Ishikawa (cell line): Measurements from ENCODE around the gene NCOA1.

ENCODE experiments used
- CEBPB ChIP-seq: IDR thresholded peaks from 2 replicates; pipeline ENCODE4 v1.6.1; 2012
- EP300 ChIP-seq: IDR thresholded peaks from 2 replicates; pipeline ENCODE4 v1.6.1; 2012; ENCODE audit warnings: borderline replicate concordance
- NFIC ChIP-seq: IDR thresholded peaks from 2 replicates; pipeline ENCODE4 v1.6.1; 2012
- TAF1 ChIP-seq: IDR thresholded peaks from 2 replicates; pipeline ENCODE4 v1.6.1; 2012; ENCODE audit warnings: low read depth, mild to moderate bottlenecking
- TEAD4 ChIP-seq: IDR thresholded peaks from 2 replicates; pipeline ENCODE4 v1.6.1; 2012
- YY1 ChIP-seq: IDR thresholded peaks from 2 replicates; pipeline ENCODE4 v1.6.1; 2012; ENCODE audit warnings: low read depth
- TF ChIP-seq, protein P1 (sequence below): IDR thresholded peaks from 2 replicates; pipeline ENCODE4 v1.6.1; 2012; ENCODE audit warnings: low read depth, mild to moderate bottlenecking

DNA sequence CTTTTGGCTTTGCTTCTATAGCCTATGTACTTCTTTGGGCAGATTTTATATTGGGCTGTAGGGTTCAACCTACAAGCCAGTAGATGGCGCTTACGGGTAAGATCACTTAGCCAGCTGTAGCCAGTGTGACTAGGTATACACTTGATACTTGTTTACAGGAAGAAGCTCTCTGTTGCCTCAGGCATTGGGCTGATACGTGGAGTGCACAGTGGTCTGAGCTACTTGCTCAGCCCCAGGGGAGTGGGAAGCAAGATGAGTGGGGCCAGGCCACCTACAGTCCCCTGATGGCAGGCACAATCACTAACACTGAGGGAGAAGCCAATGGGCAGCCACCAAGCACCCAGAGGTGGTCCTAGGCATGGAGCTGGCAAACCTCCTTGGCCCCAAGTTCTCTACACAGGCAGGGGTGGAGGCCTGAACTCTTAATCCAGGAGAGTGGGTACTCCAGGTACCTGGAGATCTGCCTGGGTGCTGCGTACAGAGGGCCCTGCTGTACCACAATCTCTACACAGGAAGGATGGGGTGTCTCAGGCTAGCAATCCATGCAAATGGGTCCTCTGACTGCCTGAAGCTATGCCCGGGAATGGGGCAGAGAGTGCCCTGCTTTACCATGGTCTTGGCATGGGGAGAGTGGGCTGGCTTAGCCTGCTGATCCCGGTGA lies 122.2 kb downstream of the NCOA1 start:
- TF ChIP-seq TEAD4: no peak
- TF ChIP-seq EP300: no peak
- TF ChIP-seq, protein P1, sequence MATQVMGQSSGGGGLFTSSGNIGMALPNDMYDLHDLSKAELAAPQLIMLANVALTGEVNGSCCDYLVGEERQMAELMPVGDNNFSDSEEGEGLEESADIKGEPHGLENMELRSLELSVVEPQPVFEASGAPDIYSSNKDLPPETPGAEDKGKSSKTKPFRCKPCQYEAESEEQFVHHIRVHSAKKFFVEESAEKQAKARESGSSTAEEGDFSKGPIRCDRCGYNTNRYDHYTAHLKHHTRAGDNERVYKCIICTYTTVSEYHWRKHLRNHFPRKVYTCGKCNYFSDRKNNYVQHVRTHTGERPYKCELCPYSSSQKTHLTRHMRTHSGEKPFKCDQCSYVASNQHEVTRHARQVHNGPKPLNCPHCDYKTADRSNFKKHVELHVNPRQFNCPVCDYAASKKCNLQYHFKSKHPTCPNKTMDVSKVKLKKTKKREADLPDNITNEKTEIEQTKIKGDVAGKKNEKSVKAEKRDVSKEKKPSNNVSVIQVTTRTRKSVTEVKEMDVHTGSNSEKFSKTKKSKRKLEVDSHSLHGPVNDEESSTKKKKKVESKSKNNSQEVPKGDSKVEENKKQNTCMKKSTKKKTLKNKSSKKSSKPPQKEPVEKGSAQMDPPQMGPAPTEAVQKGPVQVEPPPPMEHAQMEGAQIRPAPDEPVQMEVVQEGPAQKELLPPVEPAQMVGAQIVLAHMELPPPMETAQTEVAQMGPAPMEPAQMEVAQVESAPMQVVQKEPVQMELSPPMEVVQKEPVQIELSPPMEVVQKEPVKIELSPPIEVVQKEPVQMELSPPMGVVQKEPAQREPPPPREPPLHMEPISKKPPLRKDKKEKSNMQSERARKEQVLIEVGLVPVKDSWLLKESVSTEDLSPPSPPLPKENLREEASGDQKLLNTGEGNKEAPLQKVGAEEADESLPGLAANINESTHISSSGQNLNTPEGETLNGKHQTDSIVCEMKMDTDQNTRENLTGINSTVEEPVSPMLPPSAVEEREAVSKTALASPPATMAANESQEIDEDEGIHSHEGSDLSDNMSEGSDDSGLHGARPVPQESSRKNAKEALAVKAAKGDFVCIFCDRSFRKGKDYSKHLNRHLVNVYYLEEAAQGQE: no peak
- TF ChIP-seq NFIC: no peak
- no peak for TF ChIP-seq TAF1
- TF ChIP-seq CEBPB: no peak
- TF ChIP-seq YY1: no peak
